ENCODE data around the gene F2RL2.
A peak's percentile ranks its signal among the peaks of the same experiment; 100 is the strongest.

Gene F2RL2

GRCh38 chr5:76585783-76586217, 37.4 kb downstream of the F2RL2 start:
- H3K36me3 ChIP-seq (replicated peaks): no peaks in the 10 kb centered on the region
- H3K4me3 ChIP-seq (ENCODE audit: low read depth, low read length): no peak overlapping the region
- H3K27me3 ChIP-seq (replicated peaks): no peaks in the 10 kb centered on the region
- TF ChIP-seq CTCF (IDR thresholded peaks at IDR 0.05; ENCODE audit: low read depth, low read length, missing control alignments): no peak
- H3K27ac ChIP-seq: no peak overlapping the region
- in situ Hi-C loops (cut with HindIII; ENCODE audit: low pct_ligation_motif_present, low sequenced_read_pairs): no loop called here
- no peak for DNase-seq

GRCh38 chr5:76583163-76584047, 39.8 kb downstream of the F2RL2 start:
- no peaks in the 10 kb centered on the region for H3K27me3 ChIP-seq (replicated peaks)
- H3K27ac ChIP-seq: no peak overlapping the region

GRCh38 chr5:76582230-76583162, 40.7 kb downstream of the F2RL2 start:
- Histone ChIP-seq H3K27ac (no peak overlapping the region), H3K27me3 (replicated peaks) (no peaks in the 10 kb centered on the region), H3K36me3 (replicated peaks) (no peaks in the 10 kb centered on the region), H3K4me3 (ENCODE audit: low read depth, low read length) (no peak overlapping the region)
- DNase-seq: peak; percentile 84
- no peak for TF ChIP-seq CTCF (IDR thresholded peaks at IDR 0.05; ENCODE audit: low read depth, low read length, missing control alignments)
- in situ Hi-C loops (cut with HindIII; ENCODE audit: low pct_ligation_motif_present, low sequenced_read_pairs): no loop called here

More at GRCh38 chr5:76583163-76584047, 39.8 kb downstream of the F2RL2 start:
- TF ChIP-seq CTCF (IDR thresholded peaks at IDR 0.05; ENCODE audit: low read depth, low read length, missing control alignments): peak; percentile 27
- in situ Hi-C loops (cut with HindIII; ENCODE audit: low pct_ligation_motif_present, low sequenced_read_pairs): no loop called here
- DNase-seq: no peak
- Histone ChIP-seq H3K36me3 (replicated peaks) (no peaks in the 10 kb centered on the region), H3K4me3 (ENCODE audit: low read depth, low read length) (no peak overlapping the region)

GRCh38 chr5:76580981-76581380, 42.2 kb downstream of the F2RL2 start:
- Histone ChIP-seq H3K27me3 (replicated peaks) (no peaks in the 10 kb centered on the region), H3K36me3 (replicated peaks) (no peaks in the 10 kb centered on the region), H3K27ac (no peak overlapping the region), H3K4me3 (ENCODE audit: low read depth, low read length) (no peak overlapping the region)
- in situ Hi-C loops (cut with HindIII; ENCODE audit: low pct_ligation_motif_present, low sequenced_read_pairs): no loop called here
- TF ChIP-seq CTCF (IDR thresholded peaks at IDR 0.05; ENCODE audit: low read depth, low read length, missing control alignments): no peak
- DNase-seq: no peak

- Histone ChIP-seq H3K4me3 (ENCODE audit: low read depth, low read length) (no peak overlapping the region), H3K27me3 (replicated peaks) (no peaks in the 10 kb centered on the region), H3K27ac (no peak overlapping the region), H3K36me3 (replicated peaks) (no peaks in the 10 kb centered on the region)
- no peak for DNase-seq
- no peak for TF ChIP-seq CTCF (IDR thresholded peaks at IDR 0.05; ENCODE audit: low read depth, low read length, missing control alignments)
- in situ Hi-C loops (cut with HindIII; ENCODE audit: low pct_ligation_motif_present, low sequenced_read_pairs): no loop called here
Measured at GRCh38 chr5:76579166-76579937, 43.9 kb downstream of the F2RL2 start.
